Keratinocyte (primary cell): Measurements from ENCODE around the gene MYORG. TPM values are rescaled to one million over a fixed set of nuclear protein-coding genes. Genes with fewer than 3 reads are reported as not detected.

Experiments used
- DNase-seq: peaks from one replicate; pipeline ENCODE4 v3.0.0-alpha.2; 2011; ENCODE audit warnings: low read depth, missing footprints, low spot score
- FAIRE-seq: peaks from 2 replicates; lab custom pipeline; 2011; peaks lifted over from hg19 to GRCh38; lab: Jason Lieb, UNC
- H2AFZ ChIP-seq: 2 replicates; pipeline ENCODE4 v1.6.0; 2012; ENCODE audit warnings: low read length, control low read depth, inconsistent platforms; ENCODE audit not compliant: control insufficient read depth
- H3K27ac ChIP-seq: 2 replicates; pipeline ENCODE4 v1.5.1; 2011; ENCODE audit warnings: low read length; ENCODE audit not compliant: control insufficient read depth, insufficient read depth
- H3K27me3 ChIP-seq: 3 replicates; pipeline ENCODE4 v1.6.0; 2011; ENCODE audit warnings: low read length; ENCODE audit not compliant: control insufficient read depth, insufficient read depth; ENCODE audit errors: extremely low read depth
- H3K36me3 ChIP-seq, 2 experiments: 2 replicates in 1 of 2; 3 replicates in 1 of 2; pipeline ENCODE4 v1.5.1; 2011; ENCODE audit warnings: low read length in 2 of 2, mild to moderate bottlenecking in 1 of 2; ENCODE audit not compliant: control insufficient read depth in 2 of 2, insufficient read depth in 2 of 2; ENCODE audit errors: extremely low read depth in 1 of 2
- H3K4me1 ChIP-seq: 3 replicates; pipeline ENCODE4 v1.5.1; 2011; ENCODE audit warnings: low read length; ENCODE audit not compliant: control insufficient read depth, insufficient read depth; ENCODE audit errors: extremely low read depth
- H3K4me2 ChIP-seq: 3 replicates; pipeline ENCODE4 v1.6.0; 2011; ENCODE audit warnings: low read depth, low read length; ENCODE audit not compliant: control insufficient read depth, insufficient read depth; ENCODE audit errors: extremely low read depth
- H3K4me3 ChIP-seq, 3 experiments: fragments of 200-600 bp in 1 of 3; sonication (generic) in 1 of 3; 2 replicates in 2 of 3; 3 replicates in 1 of 3; pipeline ENCODE4 v1.5.1; 2011 to 2016; ENCODE audit warnings: low read length in 3 of 3, mild to moderate bottlenecking in 3 of 3, control low read depth in 2 of 3, inconsistent platforms in 1 of 3, low read depth in 1 of 3, mixed read lengths in 1 of 3, mixed run types in 1 of 3, moderate library complexity in 1 of 3; ENCODE audit not compliant: control insufficient read depth in 2 of 3, insufficient read depth in 2 of 3; ENCODE audit errors: extremely low read depth in 1 of 3
- H3K79me2 ChIP-seq: 2 replicates; pipeline ENCODE4 v1.6.0; 2012; ENCODE audit warnings: low read length; ENCODE audit not compliant: control insufficient read depth, insufficient read depth
- H3K9ac ChIP-seq: 3 replicates; pipeline ENCODE4 v1.6.0; 2011; ENCODE audit warnings: low read length; ENCODE audit not compliant: control insufficient read depth, insufficient read depth; ENCODE audit errors: extremely low read depth
- H3K9me1 ChIP-seq: 3 replicates; pipeline ENCODE4 v1.6.0; 2011; ENCODE audit warnings: low read length; ENCODE audit not compliant: control insufficient read depth, insufficient read depth; ENCODE audit errors: extremely low read depth
- H3K9me3 ChIP-seq: 2 replicates; pipeline ENCODE4 v1.5.1; 2012; ENCODE audit warnings: low read depth, low read length; ENCODE audit not compliant: control insufficient read depth
- H4K20me1 ChIP-seq: 3 replicates; pipeline ENCODE4 v1.6.0; 2011; ENCODE audit warnings: low read length; ENCODE audit not compliant: control insufficient read depth, insufficient read depth; ENCODE audit errors: extremely low read depth
- EZH2 ChIP-seq: IDR thresholded peaks from one replicate; pipeline ENCODE4 v1.6.1; 2012; ENCODE audit warnings: inconsistent platforms, mild to moderate bottlenecking, low read length, moderate library complexity
- dilution Hi-C: fragments of 300-500 bp; cut with MboI; formaldehyde crosslinking; loops from one replicate; pipeline ENCODE4 v1.7.0; 2020; ENCODE audit warnings: low sequenced_read_pairs; ENCODE audit not compliant: extremely low pct_ligation_motif_present
- polyA plus RNA-seq, 5 experiments: library from polyadenylated mRNA; depleted of rRNA in 3 of 5; stranded (reverse) in 3 of 5; stranded (forward) in 1 of 5; unstranded in 1 of 5; fragments of >200 nt; gene quantifications; 1 replicate in 1 of 5; 2 replicates in 3 of 5; 3 replicates in 1 of 5; pipeline versions ENCODE4 v1.2.1 to v1.2.3, GENCODE V29; 2011 to 2012; ENCODE audit warnings: missing spikeins in 2 of 5, low read depth in 1 of 5, low replicate concordance in 1 of 5
- TF ChIP-seq, protein P1 (sequence below), 3 experiments: IDR thresholded peaks in 1 of 3; conservative IDR thresholded peaks in 1 of 3; optimal IDR thresholded peaks in 1 of 3; 2 replicates in 2 of 3; 3 replicates in 1 of 3; pipeline versions ENCODE3 to v1.5.1; 2011; ENCODE audit warnings: low read length in 3 of 3, mild to moderate bottlenecking in 3 of 3, moderate library complexity in 2 of 3, control low read depth in 1 of 3, inconsistent platforms in 1 of 3; ENCODE audit not compliant: insufficient read depth in 2 of 3; ENCODE audit errors: extremely low read depth in 1 of 3

Gene MYORG
- polyA plus RNA-seq, 1 donor (not counting 4 experiments of a cell fraction or from before 2014, with no cell fraction given): 3.1 TPM

DNA sequence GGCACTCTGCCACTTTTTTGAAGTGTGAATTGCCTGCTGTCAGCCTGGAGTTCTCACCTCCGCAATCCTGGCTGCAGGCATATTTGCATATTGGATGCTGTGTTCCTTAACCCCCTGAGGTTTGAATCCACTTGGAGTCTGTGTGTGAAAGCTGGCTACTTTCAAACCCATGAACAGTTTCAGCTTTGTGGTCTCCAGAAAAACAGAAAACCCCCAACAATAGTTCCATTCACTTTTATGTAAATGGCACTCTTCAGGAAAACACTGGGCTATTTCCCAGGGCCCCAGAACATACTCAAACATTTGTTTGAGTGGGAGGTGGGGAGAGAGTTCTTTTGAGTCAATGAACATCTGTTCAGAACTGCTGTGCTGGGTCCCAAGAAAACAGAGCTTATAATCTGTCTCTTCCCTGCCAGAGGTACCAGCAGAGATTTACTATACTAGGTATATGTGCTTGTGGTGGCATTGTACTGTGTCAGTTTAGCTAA lies 42.3 kb downstream of the MYORG start:
- TF ChIP-seq, protein P1, sequence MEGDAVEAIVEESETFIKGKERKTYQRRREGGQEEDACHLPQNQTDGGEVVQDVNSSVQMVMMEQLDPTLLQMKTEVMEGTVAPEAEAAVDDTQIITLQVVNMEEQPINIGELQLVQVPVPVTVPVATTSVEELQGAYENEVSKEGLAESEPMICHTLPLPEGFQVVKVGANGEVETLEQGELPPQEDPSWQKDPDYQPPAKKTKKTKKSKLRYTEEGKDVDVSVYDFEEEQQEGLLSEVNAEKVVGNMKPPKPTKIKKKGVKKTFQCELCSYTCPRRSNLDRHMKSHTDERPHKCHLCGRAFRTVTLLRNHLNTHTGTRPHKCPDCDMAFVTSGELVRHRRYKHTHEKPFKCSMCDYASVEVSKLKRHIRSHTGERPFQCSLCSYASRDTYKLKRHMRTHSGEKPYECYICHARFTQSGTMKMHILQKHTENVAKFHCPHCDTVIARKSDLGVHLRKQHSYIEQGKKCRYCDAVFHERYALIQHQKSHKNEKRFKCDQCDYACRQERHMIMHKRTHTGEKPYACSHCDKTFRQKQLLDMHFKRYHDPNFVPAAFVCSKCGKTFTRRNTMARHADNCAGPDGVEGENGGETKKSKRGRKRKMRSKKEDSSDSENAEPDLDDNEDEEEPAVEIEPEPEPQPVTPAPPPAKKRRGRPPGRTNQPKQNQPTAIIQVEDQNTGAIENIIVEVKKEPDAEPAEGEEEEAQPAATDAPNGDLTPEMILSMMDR (optimal IDR thresholded peaks at IDR 0.05 in 1 of 3, IDR thresholded peaks at IDR 0.05 in 1 of 3, conservative IDR thresholded peaks at IDR 0.05 in 1 of 3; ENCODE audit: extremely low read depth in 1 of 3, insufficient read depth in 2 of 3, low read length in 3 of 3): no peak
- no peak for TF ChIP-seq EZH2
- Histone ChIP-seq H3K27ac (no peak overlapping the region), H2AFZ (no peak overlapping the region), H3K4me2 (no peak overlapping the region), H3K9ac (no peak overlapping the region), H3K4me3 (no peak overlapping the region), H3K36me3 (peaks cover 9 to 10% of the 10 kb centered on the region in 2 experiments), H3K9me3 (no peaks in the 10 kb centered on the region), H4K20me1 (no peaks in the 10 kb centered on the region), H3K4me1 (peaks cover 16% of the 10 kb centered on the region), H3K27me3 (no peaks in the 10 kb centered on the region), H3K79me2 (peaks cover 21% of the 10 kb centered on the region), H3K9me1 (no peaks in the 10 kb centered on the region)
- FAIRE-seq: no peak
- dilution Hi-C loops: no loop called here
- no peak for DNase-seq

DNA sequence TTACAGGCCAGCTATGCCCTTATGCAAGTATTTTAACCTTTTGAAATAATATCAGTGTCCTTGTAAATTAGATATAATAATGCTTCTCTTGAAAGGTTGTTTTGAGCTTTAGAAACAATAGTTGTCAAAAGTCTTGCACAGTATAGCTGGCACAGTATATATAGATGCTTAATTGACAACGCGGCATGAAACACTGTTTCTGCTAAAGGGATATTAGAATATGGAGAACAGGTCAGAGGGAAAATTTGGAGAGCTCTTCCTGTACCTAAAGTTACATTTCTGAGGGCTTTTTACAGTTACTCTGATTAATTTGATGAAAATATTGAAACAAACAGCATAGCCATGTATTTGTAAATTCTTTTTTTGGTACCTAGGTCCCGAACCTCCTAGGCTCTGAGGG lies 42.9 kb downstream of the MYORG start:
- dilution Hi-C loops: no loop called here
- Histone ChIP-seq H3K27ac (no peak overlapping the region), H2AFZ (no peak overlapping the region), H3K9ac (no peak overlapping the region), H3K9me3 (no peaks in the 10 kb centered on the region), H3K4me3 (no peak overlapping the region), H3K27me3 (no peaks in the 10 kb centered on the region), H3K4me2 (no peak overlapping the region), H3K4me1 (peaks cover 16% of the 10 kb centered on the region), H3K36me3 (peaks cover 7 to 8% of the 10 kb centered on the region in 2 experiments), H3K79me2 (peaks cover 21% of the 10 kb centered on the region), H3K9me1 (no peaks in the 10 kb centered on the region), H4K20me1 (no peaks in the 10 kb centered on the region)
- FAIRE-seq: no peak
- DNase-seq: no peak
- TF ChIP-seq, protein P1 (optimal IDR thresholded peaks at IDR 0.05 in 1 of 3, IDR thresholded peaks at IDR 0.05 in 1 of 3, conservative IDR thresholded peaks at IDR 0.05 in 1 of 3; ENCODE audit: extremely low read depth in 1 of 3, insufficient read depth in 2 of 3, low read length in 3 of 3): no peak
- TF ChIP-seq EZH2: no peak
